HepG2 (cell line): ENCODE data around the gene TF.

ENCODE experiments used
- BCLAF1 ChIP-seq: fragments of 450-650 bp; IDR thresholded peaks from 2 replicates; pipeline ENCODE4 v1.6.1; 2017; ENCODE audit warnings: mild to moderate bottlenecking
- CTCF ChIP-seq: sonication (generic); formaldehyde crosslinking; IDR thresholded peaks from 2 replicates; pipeline ENCODE4 v1.5.0; 2020; ENCODE audit warnings: mild to moderate bottlenecking, missing genetic modification reagents, moderate library complexity
- KDM5A ChIP-seq: fragments of 200-600 bp; sonication (generic); IDR thresholded peaks from 2 replicates; pipeline ENCODE4 v1.7.0; 2018; ENCODE audit warnings: antibody characterized with exemption, mild to moderate bottlenecking, low read length, borderline replicate concordance
- SMAD1 ChIP-seq: sonication (generic); formaldehyde crosslinking; IDR thresholded peaks from 2 replicates; pipeline ENCODE4 v1.4.0; 2020; ENCODE audit warnings: missing genetic modification reagents, low read depth, mild to moderate bottlenecking, borderline replicate concordance
- ZBTB44 ChIP-seq: sonication (generic); formaldehyde crosslinking; IDR thresholded peaks from 2 replicates; pipeline ENCODE4 v1.4.0; 2020; ENCODE audit warnings: missing genetic modification reagents
- ZHX1 ChIP-seq: sonication (generic); formaldehyde crosslinking; IDR thresholded peaks from 2 replicates; pipeline ENCODE4 v1.8.1; 2022; ENCODE audit warnings: low read depth, mild to moderate bottlenecking, missing genetic modification reagents
- ZKSCAN8 ChIP-seq: IDR thresholded peaks from 2 replicates; pipeline ENCODE4 v1.6.1; 2016; ENCODE audit warnings: borderline replicate concordance, missing genetic modification reagents, missing compliant biosample characterization

DNA sequence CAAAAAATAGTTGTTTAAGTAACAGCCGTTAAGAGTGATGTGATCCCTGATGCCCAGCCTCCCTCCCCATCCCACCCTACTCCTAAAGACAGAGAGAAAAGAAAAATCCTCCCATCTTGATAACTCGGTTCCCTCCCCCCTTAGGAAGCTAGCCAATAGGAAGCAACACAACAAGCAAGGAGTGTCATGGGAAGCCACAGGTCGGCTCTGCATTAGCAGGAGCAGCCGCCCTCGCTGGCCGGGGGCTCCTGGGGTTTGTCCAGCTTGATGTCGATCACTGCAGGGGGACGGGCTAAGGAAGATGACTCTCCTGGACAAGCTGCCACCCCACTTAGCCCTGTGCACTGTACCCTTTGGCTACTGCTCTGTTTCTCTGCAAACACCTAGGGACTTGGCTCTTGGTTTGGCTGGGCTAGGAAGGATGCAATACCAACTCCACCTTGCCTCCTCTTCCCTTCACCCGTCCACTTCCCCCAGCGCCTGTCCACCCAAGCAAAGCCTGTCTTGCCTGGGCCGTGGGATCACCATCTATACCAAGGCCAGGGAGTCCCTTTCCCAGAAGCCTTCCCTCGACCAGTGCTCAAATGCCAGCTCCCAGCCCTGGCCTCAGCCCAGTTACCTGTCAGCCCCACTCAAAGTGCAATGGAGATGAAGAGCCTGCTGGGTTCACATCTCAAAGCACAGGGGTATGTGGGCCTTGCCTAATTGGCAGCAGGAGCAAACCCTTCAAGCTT, 82.5 kb downstream of the TF start:
- TF ChIP-seq CTCF (CRISPR knock-in tag) (no peak), ZHX1 (CRISPR knock-in tag) (no peak), BCLAF1 (no peak), ZBTB44 (CRISPR knock-in tag) (no peak), KDM5A (no peak), ZKSCAN8 (CRISPR knock-in tag) (no peak), SMAD1 (CRISPR knock-in tag) (no peak)
